ENCODE results near the gene ITSN2. TPM values are rescaled to one million over a fixed set of nuclear protein-coding genes. Genes with fewer than 3 reads are reported as not detected.
A peak's percentile ranks its signal among the peaks of the same experiment; 100 is the strongest.

The ITSN2 gene
- total RNA-seq, 1 experiment from 2014 or later: 26.5 TPM

GRCh38 chr2:24343225-24343882 lies 17.0 kb downstream of the ITSN2 start:
- Histone ChIP-seq H3K4me2 (ENCODE audit: low read length) (no peak overlapping the region), H3K9ac (ENCODE audit: low read length) (no peak overlapping the region), H3K4me3 (replicated peaks in 1 of 2; ENCODE audit: low read depth in 1 of 2, low read length in 2 of 2) (no peak overlapping the region), H4K20me1 (ENCODE audit: insufficient read depth) (no peaks in the 10 kb centered on the region), H3K36me3 (ENCODE audit: control insufficient read depth in 1 of 2, insufficient read depth in 2 of 2, low read length in 2 of 2) (no peaks in the 10 kb centered on the region), H2AFZ (ENCODE audit: low read depth, low read length, poor library complexity, severe bottlenecking) (no peak overlapping the region), H3K27ac (ENCODE audit: low read depth, low read length) (no peak overlapping the region), H3K27me3 (ENCODE audit: insufficient read depth, low read length) (no peaks in the 10 kb centered on the region), H3K4me1 (ENCODE audit: control insufficient read depth in 1 of 2, insufficient read depth in 2 of 2, low read length in 2 of 2) (no peaks in the 10 kb centered on the region), H3K9me3 (ENCODE audit: control insufficient read depth in 1 of 2, insufficient read depth in 1 of 2, low read depth in 1 of 2, low read length in 2 of 2) (no peaks in the 10 kb centered on the region), H3K79me2 (ENCODE audit: insufficient read depth, low read length) (peaks cover 29% of the 10 kb centered on the region), H3K9me2 (ENCODE audit: insufficient read depth) (no peaks in the 10 kb centered on the region)
- ChIA-PET CTCF (no interaction called here), POLR2A (no interaction called here), RAD21 (ENCODE audit: low non-redundant PET in 1 of 2, low total read pairs in 2 of 2, uncharacterized antibody in 2 of 2, unreplicated experiment in 2 of 2) (no interaction called here)
- intact Hi-C loops (cut with micrococcal nuclease): no loop called here
- ATAC-seq: no peak
- TF ChIP-seq EGR1 (IDR thresholded peaks at IDR 0.05; ENCODE audit: low read depth): 0 out of 2 replicates have a peak, but pooled peaks have one; percentile 8
- TF ChIP-seq, protein P1, sequence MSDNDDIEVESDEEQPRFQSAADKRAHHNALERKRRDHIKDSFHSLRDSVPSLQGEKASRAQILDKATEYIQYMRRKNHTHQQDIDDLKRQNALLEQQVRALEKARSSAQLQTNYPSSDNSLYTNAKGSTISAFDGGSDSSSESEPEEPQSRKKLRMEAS (IDR thresholded peaks at IDR 0.05): no peak
- DNase-seq (ENCODE audit: low read depth, low spot score): no peak
- BruUV-seq (replicated peaks): no TSS peak

DNA sequence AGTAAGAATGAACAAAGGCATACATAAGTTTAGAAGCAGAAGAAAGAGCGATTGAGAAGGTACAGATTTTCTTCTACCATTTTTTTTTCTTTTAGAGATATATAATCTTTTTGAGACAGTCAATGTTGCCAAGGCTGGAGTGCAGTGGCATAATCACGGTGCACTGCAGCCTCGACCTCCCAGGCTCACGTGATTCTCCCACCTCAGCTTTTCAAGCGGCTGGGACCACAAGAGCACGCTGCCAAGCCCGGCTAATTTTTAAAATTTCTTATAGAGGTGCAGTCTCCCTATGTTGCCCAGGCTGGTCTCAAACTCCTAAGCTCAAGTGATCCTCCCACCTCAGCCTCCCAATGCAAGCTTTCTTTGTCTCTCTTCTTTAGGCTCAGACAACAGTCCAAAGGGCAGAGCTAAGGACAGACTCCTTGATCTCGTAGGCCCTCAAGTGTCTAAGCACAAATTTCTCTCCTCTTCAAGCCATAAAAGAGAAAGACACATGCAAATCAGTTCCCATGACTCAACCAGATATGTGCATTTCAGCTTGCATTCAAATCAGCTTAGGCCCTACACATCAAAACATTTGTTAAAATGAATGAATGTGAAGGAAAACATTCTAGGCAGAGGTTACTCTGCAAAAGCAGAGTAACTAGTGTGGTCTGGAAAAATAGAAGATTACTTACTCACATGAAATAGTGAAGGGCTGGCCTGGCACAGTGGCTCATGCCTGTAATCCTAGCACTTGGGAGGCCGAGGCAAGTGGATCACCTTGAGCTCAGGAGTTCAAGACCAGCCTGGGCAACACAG lies 18.0 kb downstream of the ITSN2 start:
- POLR2A ChIA-PET: no interaction called here
- BruUV-seq (replicated peaks): no TSS peak
- intact Hi-C loops (cut with micrococcal nuclease): no loop called here

More for the DNA sequence above, 18.0 kb downstream of the ITSN2 start:
- Histone ChIP-seq H3K36me3 (ENCODE audit: control insufficient read depth in 1 of 2, insufficient read depth in 2 of 2, low read length in 2 of 2) (no peaks in the 10 kb centered on the region), H3K27me3 (ENCODE audit: insufficient read depth, low read length) (no peaks in the 10 kb centered on the region), H3K4me2 (ENCODE audit: low read length) (no peak overlapping the region), H3K79me2 (ENCODE audit: insufficient read depth, low read length) (peaks cover 26% of the 10 kb centered on the region), H3K4me3 (replicated peaks in 1 of 2; ENCODE audit: low read depth in 1 of 2, low read length in 2 of 2) (no peak overlapping the region), H3K9me3 (ENCODE audit: control insufficient read depth in 1 of 2, insufficient read depth in 1 of 2, low read depth in 1 of 2, low read length in 2 of 2) (no peaks in the 10 kb centered on the region), H3K27ac (ENCODE audit: low read depth, low read length) (no peak overlapping the region), H4K20me1 (ENCODE audit: insufficient read depth) (no peaks in the 10 kb centered on the region), H2AFZ (ENCODE audit: low read depth, low read length, poor library complexity, severe bottlenecking) (no peak overlapping the region), H3K9ac (ENCODE audit: low read length) (no peak overlapping the region), H3K9me2 (ENCODE audit: insufficient read depth) (no peaks in the 10 kb centered on the region), H3K4me1 (ENCODE audit: control insufficient read depth in 1 of 2, insufficient read depth in 2 of 2, low read length in 2 of 2) (no peaks in the 10 kb centered on the region)
- DNase-seq (ENCODE audit: low read depth, low spot score): no peak
- RAD21 ChIA-PET (ENCODE audit: low non-redundant PET in 1 of 2, low total read pairs in 2 of 2, uncharacterized antibody in 2 of 2, unreplicated experiment in 2 of 2): no interaction called here
- no peak for ATAC-seq
- TF ChIP-seq, protein P2, sequence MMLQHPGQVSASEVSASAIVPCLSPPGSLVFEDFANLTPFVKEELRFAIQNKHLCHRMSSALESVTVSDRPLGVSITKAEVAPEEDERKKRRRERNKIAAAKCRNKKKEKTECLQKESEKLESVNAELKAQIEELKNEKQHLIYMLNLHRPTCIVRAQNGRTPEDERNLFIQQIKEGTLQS (IDR thresholded peaks at IDR 0.05): no peak
- TF ChIP-seq RAD21 (IDR thresholded peaks at IDR 0.05; ENCODE audit: low read depth) (no peak), CBX3 (IDR thresholded peaks at IDR 0.05; ENCODE audit: low read depth) (no peak), FOSL1 (IDR thresholded peaks at IDR 0.05; ENCODE audit: low read depth) (no peak)
- CTCF ChIA-PET: no interaction called here

Measured in HCT116 (cell line).